HEK293 (cell line): ENCODE results near the gene PRMT1.

Experiments used
- CTCF ChIA-PET: fragments of 350-600 bp; formaldehyde crosslinking; extraction: SDS; loops from one replicate; lab custom pipeline; 2021; ENCODE audit warnings: antibody characterized with exemption; lab: Yijun Ruan, JAX
- POLR2A ChIA-PET: fragments of 300-600 bp; formaldehyde crosslinking; extraction: SDS; loops from one replicate; lab custom pipeline; 2020; ENCODE audit warnings: antibody characterized with exemption, inconsistent platforms; lab: Yijun Ruan, JAX
- H3K27ac ChIP-seq: fragments of 200-500 bp; sonication (Bioruptor generic); 2 replicates; pipeline ENCODE4 v1.5.1; 2014; ENCODE audit warnings: low read depth, low read length, control low read depth, inconsistent platforms; ENCODE audit errors: extremely low read depth
- H3K36me3 ChIP-seq, 2 experiments: fragments of 200-500 bp in 1 of 2; sonication (Bioruptor generic) in 1 of 2; 1 replicate in 1 of 2; 2 replicates in 1 of 2; pipeline ENCODE4 v1.5.1; 2014 to 2017; ENCODE audit warnings: inconsistent platforms in 2 of 2, low read length in 2 of 2; ENCODE audit not compliant: control insufficient read depth in 2 of 2, insufficient read depth in 1 of 2
- H3K4me1 ChIP-seq: fragments of 200-500 bp; sonication (Bioruptor generic); 2 replicates; pipeline ENCODE4 v1.5.1; 2014; ENCODE audit warnings: mild to moderate bottlenecking, low read length, inconsistent platforms; ENCODE audit not compliant: control insufficient read depth, insufficient read depth
- H3K4me3 ChIP-seq: 2 replicates; pipeline ENCODE4 v1.5.1; 2011; ENCODE audit warnings: low read depth, mild to moderate bottlenecking, control low read depth, low read length, moderate library complexity
- H3K9me3 ChIP-seq: fragments of 200-500 bp; sonication (Bioruptor generic); 2 replicates; pipeline ENCODE4 v1.5.1; 2014; ENCODE audit warnings: low read depth, low read length, inconsistent platforms; ENCODE audit not compliant: control insufficient read depth, insufficient read depth
- AEBP2 ChIP-seq: fragments of 450-650 bp; formaldehyde crosslinking; IDR thresholded peaks from 2 replicates; pipeline ENCODE4 v1.5.1; 2016; ENCODE audit warnings: missing biosample characterization, missing genetic modification characterization, borderline replicate concordance
- BCL11A ChIP-seq: fragments of 450-650 bp; formaldehyde crosslinking; IDR thresholded peaks from 2 replicates; pipeline ENCODE4 v1.5.1; 2016; ENCODE audit warnings: low read depth, missing biosample characterization, missing genetic modification characterization
- CTCF ChIP-seq: fragments of 450-650 bp; formaldehyde crosslinking; IDR thresholded peaks from 2 replicates; pipeline ENCODE4 v1.5.1; 2016; ENCODE audit warnings: missing biosample characterization, missing genetic modification characterization
- HOXA7 ChIP-seq: sonication (generic); formaldehyde crosslinking; IDR thresholded peaks from 2 replicates; pipeline ENCODE4 v1.8.1; 2022; ENCODE audit warnings: missing genetic modification reagents, borderline replicate concordance
- SP7 ChIP-seq: fragments of 450-650 bp; formaldehyde crosslinking; IDR thresholded peaks from 2 replicates; pipeline ENCODE4 v1.5.1; 2016; ENCODE audit warnings: missing biosample characterization, missing genetic modification characterization
- TCF7L2 ChIP-seq: IDR thresholded peaks from 2 replicates; pipeline ENCODE4 v1.6.1; 2011; ENCODE audit warnings: low read depth, mild to moderate bottlenecking, inconsistent platforms, low read length, moderate library complexity, borderline replicate concordance
- YY2 ChIP-seq: fragments of 450-650 bp; formaldehyde crosslinking; IDR thresholded peaks from 2 replicates; pipeline ENCODE4 v1.5.1; 2016; ENCODE audit warnings: missing biosample characterization, missing genetic modification characterization
- ZBTB6 ChIP-seq: fragments of 450-650 bp; formaldehyde crosslinking; IDR thresholded peaks from 2 replicates; pipeline ENCODE4 v1.5.1; 2017; ENCODE audit warnings: missing biosample characterization, missing genetic modification characterization
- ZNF2 ChIP-seq: fragments of 450-650 bp; formaldehyde crosslinking; IDR thresholded peaks from 2 replicates; pipeline ENCODE4 v1.5.1; 2016; ENCODE audit warnings: missing biosample characterization, missing genetic modification characterization
- ZNF239 ChIP-seq: fragments of 450-650 bp; formaldehyde crosslinking; IDR thresholded peaks from 2 replicates; pipeline ENCODE4 v1.5.1; 2016; ENCODE audit warnings: missing biosample characterization, missing genetic modification characterization
- ZNF266 ChIP-seq: fragments of 450-650 bp; formaldehyde crosslinking; IDR thresholded peaks from 2 replicates; pipeline ENCODE4 v1.5.1; 2016; ENCODE audit warnings: missing biosample characterization, missing genetic modification characterization, low read depth
- ZNF350 ChIP-seq: fragments of 450-650 bp; formaldehyde crosslinking; IDR thresholded peaks from 2 replicates; pipeline ENCODE4 v1.5.0; 2017; ENCODE audit warnings: missing biosample characterization, mild to moderate bottlenecking, missing genetic modification characterization
- ZNF398 ChIP-seq: fragments of 450-650 bp; formaldehyde crosslinking; IDR thresholded peaks from 2 replicates; pipeline ENCODE4 v1.5.1; 2017; ENCODE audit warnings: missing biosample characterization, missing genetic modification characterization
- ZNF426 ChIP-seq: fragments of 450-650 bp; formaldehyde crosslinking; IDR thresholded peaks from 2 replicates; pipeline ENCODE4 v1.5.1; 2017; ENCODE audit warnings: missing biosample characterization, missing genetic modification characterization, mild to moderate bottlenecking, inconsistent platforms, moderate library complexity
- ZNF513 ChIP-seq: fragments of 450-650 bp; IDR thresholded peaks from 2 replicates; pipeline ENCODE4 v1.5.1; 2018; ENCODE audit warnings: missing biosample characterization, missing genetic modification characterization
- ZNF544 ChIP-seq: fragments of 450-650 bp; formaldehyde crosslinking; IDR thresholded peaks from 2 replicates; pipeline ENCODE4 v1.5.0; 2017; ENCODE audit warnings: missing biosample characterization, missing genetic modification characterization
- ZNF623 ChIP-seq: fragments of 450-650 bp; formaldehyde crosslinking; IDR thresholded peaks from 2 replicates; pipeline ENCODE4 v1.5.1; 2016; ENCODE audit warnings: missing biosample characterization, missing genetic modification characterization
- ZNF624 ChIP-seq: fragments of 450-650 bp; formaldehyde crosslinking; IDR thresholded peaks from 2 replicates; pipeline ENCODE4 v1.5.1; 2017; ENCODE audit warnings: missing biosample characterization, missing genetic modification characterization
- ZNF654 ChIP-seq: fragments of 450-650 bp; formaldehyde crosslinking; IDR thresholded peaks from 2 replicates; pipeline ENCODE4 v1.5.1; 2016; ENCODE audit warnings: low read depth, missing biosample characterization, missing genetic modification characterization
- ZNF677 ChIP-seq: fragments of 450-650 bp; IDR thresholded peaks from 2 replicates; pipeline ENCODE4 v1.5.0; 2018; ENCODE audit warnings: missing biosample characterization, mild to moderate bottlenecking, missing genetic modification characterization, moderate library complexity
- ZSCAN23 ChIP-seq: fragments of 450-650 bp; formaldehyde crosslinking; IDR thresholded peaks from 2 replicates; pipeline ENCODE4 v1.5.1; 2016; ENCODE audit warnings: missing biosample characterization, missing genetic modification characterization

Gene PRMT1

GRCh38 chr19:49662011-49662410 is 15.1 kb upstream of the PRMT1 start:
- Histone ChIP-seq H3K4me1 (peaks cover 6% of the 10 kb centered on the region), H3K27ac (peak overlapping the region; percentile 32; the same call in 1 of the 2 replicates), H3K9me3 (no peaks in the 10 kb centered on the region), H3K4me3 (no peak overlapping the region), H3K36me3 (peaks cover 14 to 62% of the 10 kb centered on the region in 2 experiments)
- CTCF ChIA-PET, result interaction anchor here (0.5 to 1.2 kb wide), 3 partner anchors 11 to 99 kb away, joined by 3 read pairs; no protein-coding TSS in a partner anchor
- POLR2A ChIA-PET, result interaction anchor here (1.3 to 4.0 kb wide), 3 partner anchors 14 to 22 kb away, joined by 3 to 26 read pairs (median 16); partner anchors contain the start of genes RRAS and SCAF1
- TF ChIP-seq AEBP2 (tag by site-specific recombination) (no peak), ZNF2 (tag by site-specific recombination) (no peak), ZNF544 (no peak), SP7 (tag by site-specific recombination) (no peak)

- CTCF ChIA-PET, result interaction anchor here (2.0 to 3.2 kb wide), 2 partner anchors 10 to 13 kb away, joined by 17 to 27 read pairs; partner anchors contain the start of gene PRMT1
Observed at GRCh38 chr19:49663224-49663623, 13.8 kb upstream of the PRMT1 start.

GRCh38 chr19:49664171-49665035 is 12.7 kb upstream of the PRMT1 start:
- H3K4me1 ChIP-seq, result peaks cover 6% of the 10 kb centered on the region
- H3K36me3 ChIP-seq, result peaks cover 12 to 57% of the 10 kb centered on the region in 2 experiments
- H3K9me3 ChIP-seq, result no peaks in the 10 kb centered on the region
- ChIA-PET CTCF (interaction anchor here (0.6 to 3.2 kb wide), 7 partner anchors 8 to 162 kb away, joined by 3 to 27 read pairs (median 5); partner anchors contain the start of gene PRMT1), POLR2A (interaction anchor here (0.5 to 4.9 kb wide), 16 partner anchors 10 to 213 kb away, joined by 3 to 85 read pairs (median 6); partner anchors contain the start of genes NOSIP, PIH1D1, PNKP and PRMT1)
- H3K27ac ChIP-seq, result peak overlapping the region; percentile 87
- H3K4me3 ChIP-seq, result peak overlapping the region; percentile 48
- TF ChIP-seq ZBTB6 (tag by site-specific recombination), result no peak
- no peak for TF ChIP-seq ZNF654 (tag by site-specific recombination)
- TF ChIP-seq ZNF513 (tag by site-specific recombination), result no peak
- no peak for TF ChIP-seq HOXA7
- no peak for TF ChIP-seq ZSCAN23 (tag by site-specific recombination)
- TF ChIP-seq ZNF398 (tag by site-specific recombination), result no peak

More at GRCh38 chr19:49663224-49663623, 13.8 kb upstream of the PRMT1 start:
- Histone ChIP-seq H3K27ac (0 out of 2 replicates have a peak overlapping the region, but pooled peaks have one; percentile 19), H3K4me3 (no peak overlapping the region), H3K4me1 (peaks cover 6% of the 10 kb centered on the region), H3K36me3 (peaks cover 7 to 59% of the 10 kb centered on the region in 2 experiments), H3K9me3 (no peaks in the 10 kb centered on the region)
- TF ChIP-seq BCL11A (tag by site-specific recombination), result no peak
- no peak for TF ChIP-seq ZNF624
- no peak for TF ChIP-seq TCF7L2
- TF ChIP-seq YY2 (tag by site-specific recombination), result no peak
- no peak for TF ChIP-seq ZNF623 (tag by site-specific recombination)
- TF ChIP-seq CTCF (tag by site-specific recombination), result no peak
- TF ChIP-seq ZNF350 (tag by site-specific recombination), result no peak
- TF ChIP-seq ZNF266, result no peak
- no peak for TF ChIP-seq ZNF677 (tag by site-specific recombination)
- no peak for TF ChIP-seq ZNF426 (tag by site-specific recombination)
- TF ChIP-seq ZNF239, result no peak
- POLR2A ChIA-PET, result interaction anchor here (1.8 to 4.9 kb wide), 6 partner anchors 13 to 83 kb away, joined by 4 to 85 read pairs (median 12); partner anchors contain the start of genes NOSIP, PRMT1, RRAS and SCAF1
